ENCODE results near the gene MAST3. TPM values are rescaled to one million over a fixed set of nuclear protein-coding genes. Genes with fewer than 3 reads are reported as not detected.

Gene MAST3
- total and polyA plus RNA-seq, 2 donors = 3.5 to 7.0 TPM

DNA sequence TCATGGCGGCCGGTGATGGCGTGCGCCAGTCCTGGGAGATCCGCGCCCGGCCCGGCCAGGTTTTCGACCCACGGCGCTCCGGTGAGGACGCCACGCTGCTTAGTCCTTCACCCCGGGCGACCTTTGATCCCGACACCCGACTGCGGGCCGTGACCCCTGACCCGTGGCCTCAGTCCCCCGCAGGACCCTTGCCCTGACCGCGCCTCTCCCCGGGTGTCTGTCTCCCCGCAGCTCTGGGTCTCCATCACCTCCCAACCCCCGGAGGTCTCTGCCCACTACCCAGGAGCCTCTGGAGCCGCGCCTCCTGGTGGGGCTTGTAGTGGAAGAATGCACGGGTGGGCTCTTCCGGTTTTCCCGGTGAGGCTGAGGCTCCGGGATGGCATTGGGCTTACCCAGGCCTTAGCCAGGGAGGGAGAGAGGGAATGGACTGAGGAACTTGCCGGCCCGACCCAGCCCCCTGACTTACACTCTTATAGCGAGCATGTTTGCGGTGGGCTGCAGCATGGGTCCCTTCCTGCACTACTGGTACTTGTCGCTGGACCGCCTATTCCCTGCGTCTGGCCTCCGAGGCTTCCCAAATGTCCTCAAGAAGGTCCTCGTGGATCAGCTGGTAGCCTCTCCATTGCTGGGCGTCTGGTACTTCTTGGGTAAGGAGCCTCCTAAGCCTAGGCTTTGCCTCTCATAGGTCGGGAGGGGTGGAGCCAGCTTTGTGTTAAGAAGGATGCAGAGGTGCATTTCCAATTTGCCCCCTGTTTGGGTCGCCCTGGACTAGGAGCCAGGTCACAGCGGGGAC is 96.0 kb downstream of the MAST3 start:
- Histone ChIP-seq H3K36me3 (ENCODE audit: insufficient read depth) (no peaks in the 10 kb centered on the region), H3K4me1 (ENCODE audit: insufficient read depth) (no peaks in the 10 kb centered on the region), H3K4me3 (ENCODE audit: low read depth, low read length) (peak overlapping the region; percentile 61), H3K27ac (ENCODE audit: low read depth) (peak overlapping the region; percentile 57)
- DNase-seq (ENCODE audit: extremely low spot score) = no peak
- 2% methylated on average over 46 of the region's 46 CpGs for WGBS

DNA sequence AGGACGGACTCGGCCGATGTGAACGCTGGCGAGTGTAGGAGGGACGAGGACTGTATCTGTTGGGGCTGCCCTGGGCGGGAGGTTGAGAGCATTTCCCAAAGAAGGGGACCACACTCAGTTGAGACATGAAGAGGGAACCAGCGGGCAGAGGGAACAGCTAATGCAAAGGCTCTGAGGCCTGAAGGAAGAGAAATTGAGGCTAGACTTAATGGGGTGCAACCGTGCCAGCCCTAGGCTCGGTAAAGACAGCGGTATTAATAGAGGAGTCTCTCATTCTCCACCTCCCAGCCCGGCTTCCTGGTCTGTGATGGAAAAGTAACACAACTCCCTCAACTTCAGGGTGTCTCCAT is 96.6 kb downstream of the MAST3 start:
- no peaks in the 10 kb centered on the region for H3K4me1 ChIP-seq (ENCODE audit: insufficient read depth)
- DNase-seq (ENCODE audit: extremely low spot score) = no peak
- H3K36me3 ChIP-seq (ENCODE audit: insufficient read depth) = no peaks in the 10 kb centered on the region
- 47% methylated on average over 12 of the region's 12 CpGs for WGBS
- peak overlapping the region; percentile 61 for H3K4me3 ChIP-seq (ENCODE audit: low read depth, low read length)
- no peak overlapping the region for H3K27ac ChIP-seq (ENCODE audit: low read depth)

DNA sequence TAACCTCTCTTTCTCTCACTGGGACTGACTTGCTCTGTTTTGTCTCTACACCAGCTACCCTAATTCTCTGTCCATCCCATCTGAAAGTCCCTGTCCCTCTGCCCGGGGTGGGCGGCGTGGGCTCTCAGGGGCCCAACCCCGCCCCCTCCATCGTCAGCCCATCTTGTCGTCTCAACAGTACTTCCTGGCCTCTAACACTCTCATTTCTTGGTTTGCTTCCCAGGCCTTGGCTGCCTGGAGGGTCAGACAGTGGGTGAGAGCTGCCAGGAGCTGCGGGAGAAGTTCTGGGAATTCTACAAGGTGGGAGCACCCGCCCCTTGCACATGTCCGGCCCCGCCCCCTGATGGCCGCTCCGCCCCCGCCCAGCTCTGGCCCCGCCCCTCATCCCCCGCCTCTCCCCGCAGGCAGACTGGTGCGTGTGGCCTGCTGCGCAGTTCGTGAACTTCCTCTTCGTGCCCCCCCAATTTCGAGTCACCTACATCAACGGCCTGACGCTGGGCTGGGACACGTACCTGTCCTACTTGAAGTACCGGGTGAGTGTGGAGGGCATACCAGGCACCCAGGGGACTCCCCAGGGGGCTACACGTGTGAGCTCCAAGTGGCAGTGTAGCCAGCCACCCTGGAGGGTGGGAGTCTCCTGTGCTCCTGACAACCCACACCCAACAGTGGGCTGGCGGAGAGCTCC is 97.1 kb downstream of the MAST3 start:
- WGBS = 28% methylated on average over 27 of the region's 27 CpGs
- no peak for DNase-seq (ENCODE audit: extremely low spot score)
- Histone ChIP-seq H3K4me1 (ENCODE audit: insufficient read depth) (no peaks in the 10 kb centered on the region), H3K27ac (ENCODE audit: low read depth) (no peak overlapping the region), H3K36me3 (ENCODE audit: insufficient read depth) (no peaks in the 10 kb centered on the region), H3K4me3 (ENCODE audit: low read depth, low read length) (no peak overlapping the region)

DNA sequence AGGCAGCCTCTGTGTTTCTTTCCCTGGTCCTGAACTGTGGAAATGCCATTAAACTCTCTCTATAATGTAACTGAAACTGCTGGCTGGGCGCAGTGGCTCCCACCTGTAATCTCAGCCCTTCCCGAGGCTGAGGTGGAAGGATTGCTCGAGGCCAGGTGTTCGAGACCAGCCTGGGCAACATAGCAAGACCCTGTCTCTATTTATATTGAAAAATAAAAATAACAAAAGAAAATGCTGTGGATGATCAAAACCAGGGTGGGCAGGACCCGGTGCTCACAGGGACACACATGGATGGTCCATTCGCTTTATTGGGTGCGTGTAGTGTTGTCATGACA is 98.9 kb downstream of the MAST3 start:
- Histone ChIP-seq H3K36me3 (ENCODE audit: insufficient read depth) (no peaks in the 10 kb centered on the region), H3K4me3 (ENCODE audit: low read depth, low read length) (no peak overlapping the region), H3K4me1 (ENCODE audit: insufficient read depth) (no peaks in the 10 kb centered on the region), H3K27ac (ENCODE audit: low read depth) (no peak overlapping the region)
- DNase-seq (ENCODE audit: extremely low spot score) = no peak
- 90% methylated on average over 7 of the region's 7 CpGs for WGBS

DNA sequence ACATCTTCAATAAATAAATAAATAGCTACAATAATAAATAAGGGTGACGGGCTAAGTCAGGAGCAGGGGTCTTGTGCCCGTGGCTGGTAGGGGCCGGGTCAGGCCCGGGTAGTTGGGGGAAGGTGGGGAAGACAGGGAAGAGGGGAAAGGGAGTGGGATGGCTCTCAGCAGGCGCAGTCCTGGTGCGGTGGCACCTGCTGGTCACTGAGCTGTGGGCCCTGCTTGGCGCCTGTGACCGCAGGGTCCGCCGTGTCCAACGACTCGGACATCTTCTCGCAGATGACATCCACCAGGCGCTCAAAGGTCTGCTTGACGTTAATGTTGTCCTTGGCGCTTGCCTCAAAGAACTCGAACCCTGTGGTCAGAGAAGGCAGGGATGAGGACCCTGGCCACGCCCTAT is 99.7 kb downstream of the MAST3 start:
- no peak for DNase-seq (ENCODE audit: extremely low spot score)
- H3K4me3 ChIP-seq (ENCODE audit: low read depth, low read length) = no peak overlapping the region
- WGBS = 92% methylated on average over 18 of the region's 18 CpGs
- H3K27ac ChIP-seq (ENCODE audit: low read depth) = no peak overlapping the region
- H3K4me1 ChIP-seq (ENCODE audit: insufficient read depth) = no peaks in the 10 kb centered on the region
- H3K36me3 ChIP-seq (ENCODE audit: insufficient read depth) = no peaks in the 10 kb centered on the region

DNA sequence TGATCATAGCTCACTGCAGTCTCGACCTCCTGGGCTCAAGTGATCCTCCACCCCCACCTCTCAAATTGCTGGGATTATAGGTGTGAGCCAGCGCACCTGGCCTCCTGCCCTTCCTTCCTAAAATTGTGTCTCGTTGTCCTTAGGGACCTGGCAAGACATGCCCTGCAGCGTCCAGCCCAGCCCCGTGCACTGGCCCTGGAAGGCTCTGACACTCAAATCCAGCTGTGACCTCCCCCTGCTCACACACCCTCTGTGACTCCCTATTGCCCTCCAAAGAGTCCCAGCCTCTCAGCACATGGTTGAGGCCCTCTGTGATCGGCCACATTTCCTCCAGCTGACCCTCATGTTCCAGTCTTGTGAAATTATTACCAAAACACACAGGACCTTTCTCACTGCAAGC is 100.4 kb downstream of the MAST3 start:
- no peak for DNase-seq (ENCODE audit: extremely low spot score)
- no peak overlapping the region for H3K27ac ChIP-seq (ENCODE audit: low read depth)
- no peaks in the 10 kb centered on the region for H3K36me3 ChIP-seq (ENCODE audit: insufficient read depth)
- WGBS = 68% methylated on average over 6 of the region's 6 CpGs
- no peaks in the 10 kb centered on the region for H3K4me1 ChIP-seq (ENCODE audit: insufficient read depth)
- no peak overlapping the region for H3K4me3 ChIP-seq (ENCODE audit: low read depth, low read length)

DNA sequence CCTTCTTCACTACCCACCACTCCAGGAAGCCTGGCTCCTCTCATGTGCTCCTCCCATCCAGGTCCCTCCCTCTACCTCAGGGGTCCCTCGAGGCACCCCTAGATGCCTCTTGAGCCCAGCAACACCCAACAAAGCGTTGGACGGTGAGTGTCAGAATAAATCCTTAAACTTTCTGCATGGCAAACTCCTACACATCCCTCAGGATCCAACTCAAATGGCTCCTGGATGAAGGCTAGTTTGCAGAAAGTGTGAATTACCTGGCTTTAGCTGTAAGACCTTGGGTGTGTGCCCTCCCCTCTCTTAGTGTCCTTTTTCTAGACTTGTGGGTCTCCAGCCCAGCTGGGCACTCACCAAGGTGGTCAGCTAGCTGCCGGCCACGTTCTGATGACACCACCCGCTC is 100.8 kb downstream of the MAST3 start:
- no peak for DNase-seq (ENCODE audit: extremely low spot score)
- Histone ChIP-seq H3K27ac (ENCODE audit: low read depth) (no peak overlapping the region), H3K4me3 (ENCODE audit: low read depth, low read length) (no peak overlapping the region), H3K4me1 (ENCODE audit: insufficient read depth) (no peaks in the 10 kb centered on the region), H3K36me3 (ENCODE audit: insufficient read depth) (no peaks in the 10 kb centered on the region)
- 94% methylated on average over 6 of the region's 6 CpGs for WGBS

Small RNA genes within 50 kb of the gene (small RNA-seq; reads per million reads assigned to genes)
- not detected for gene IFI30

Other genes with a start within 250 kb of the MAST3 start
- gene JAK3, start 249.8 kb upstream of the MAST3 start, total RNA-seq = 4.8 TPM
- gene JAK3, start 249.8 kb upstream of the MAST3 start, polyA plus RNA-seq = 2.7 TPM
- gene RPL18A, start 237.9 kb upstream of the MAST3 start, total RNA-seq = 531 TPM
- 2,929 TPM for gene RPL18A, start 237.9 kb upstream of the MAST3 start, polyA plus RNA-seq
- not detected for gene SLC5A5, start 225.8 kb upstream of the MAST3 start, total RNA-seq
- not detected for gene SLC5A5, start 225.8 kb upstream of the MAST3 start, polyA plus RNA-seq
- 9.7 TPM for gene CCDC124, start 164.8 kb upstream of the MAST3 start, total RNA-seq
- 149 TPM for gene CCDC124, start 164.8 kb upstream of the MAST3 start, polyA plus RNA-seq
- gene KCNN1, start 130.7 kb upstream of the MAST3 start, total RNA-seq = 0.79 TPM
- gene KCNN1, start 130.7 kb upstream of the MAST3 start, polyA plus RNA-seq = 0.24 TPM
- gene ARRDC2, start 89.6 kb upstream of the MAST3 start, total RNA-seq = 7.5 TPM
- 38.0 TPM for gene ARRDC2, start 89.6 kb upstream of the MAST3 start, polyA plus RNA-seq
- gene IL12RB1, start 10.8 kb upstream of the MAST3 start, total RNA-seq = 0.63 TPM
- gene IL12RB1, start 10.8 kb upstream of the MAST3 start, polyA plus RNA-seq = 1.1 TPM
- gene PIK3R2, start 55.4 kb downstream of the MAST3 start, total RNA-seq = 12.2 TPM
- 17.0 TPM for gene PIK3R2, start 55.4 kb downstream of the MAST3 start, polyA plus RNA-seq
- 6.6 TPM for gene IFI30, start 76.0 kb downstream of the MAST3 start, total RNA-seq
- 90.6 TPM for gene IFI30, start 76.0 kb downstream of the MAST3 start, polyA plus RNA-seq
- 4.2 TPM for gene MPV17L2, start 95.4 kb downstream of the MAST3 start, total RNA-seq
- 22.8 TPM for gene MPV17L2, start 95.4 kb downstream of the MAST3 start, polyA plus RNA-seq
- 4.7 TPM for gene RAB3A, start 106.3 kb downstream of the MAST3 start, total RNA-seq
- gene RAB3A, start 106.3 kb downstream of the MAST3 start, polyA plus RNA-seq = 5.5 TPM
- 1.7 TPM for gene PDE4C, start 128.7 kb downstream of the MAST3 start, total RNA-seq
- gene PDE4C, start 128.7 kb downstream of the MAST3 start, polyA plus RNA-seq = 1.1 TPM
- gene IQCN, start 176.7 kb downstream of the MAST3 start, total RNA-seq = 1.3 TPM
- gene IQCN, start 176.7 kb downstream of the MAST3 start, polyA plus RNA-seq = 1.8 TPM
- 59.5 TPM for gene JUND, start 183.8 kb downstream of the MAST3 start, total RNA-seq
- gene JUND, start 183.8 kb downstream of the MAST3 start, polyA plus RNA-seq = 473 TPM
- gene LSM4, start 225.3 kb downstream of the MAST3 start, total RNA-seq = 56.5 TPM
- gene LSM4, start 225.3 kb downstream of the MAST3 start, polyA plus RNA-seq = 97.5 TPM
- gene PGPEP1, start 242.8 kb downstream of the MAST3 start, total RNA-seq = 13.9 TPM
- gene PGPEP1, start 242.8 kb downstream of the MAST3 start, polyA plus RNA-seq = 19.0 TPM